GM19372 (cell line): ENCODE data around the gene AGT.
"Not testable (repeated sequence)": the region's sequence is repeated elsewhere in the genome, so short reads cannot be mapped to it uniquely, and the experiment has no call there.

Experiments used
- ATAC-seq: cut with Tn5 transposase; IDR thresholded peaks from one replicate; pipeline ENCODE4 v1.9.1; 2021; ENCODE audit warnings: mild to moderate bottlenecking, low read depth, moderate library complexity; ENCODE audit not compliant: unreplicated experiment

The AGT gene

GRCh38 chr1:230708631-230709580 is 5.0 kb downstream of the AGT start:
- no peak for ATAC-seq

GRCh38 chr1:230707732-230708630 is 5.9 kb downstream of the AGT start:
- no peak for ATAC-seq

- no peak for ATAC-seq
Measured at GRCh38 chr1:230706887-230707731, 6.8 kb downstream of the AGT start.

GRCh38 chr1:230706020-230706699 is 7.8 kb downstream of the AGT start:
- no peak for ATAC-seq

GRCh38 chr1:230705289-230706019 is 8.5 kb downstream of the AGT start:
- ATAC-seq = no peak

GRCh38 chr1:230704830-230705229 is 9.1 kb downstream of the AGT start:
- no peak for ATAC-seq

- ATAC-seq = no peak
Measured at GRCh38 chr1:230703679-230704385, 10.1 kb downstream of the AGT start.

- no peak for ATAC-seq
Measured at GRCh38 chr1:230702934-230703678, 10.8 kb downstream of the AGT start.

- ATAC-seq = no peak
Measured at GRCh38 chr1:230701895-230702768, 11.8 kb downstream of the AGT start.

- ATAC-seq = no peak
Measured at GRCh38 chr1:230701434-230701833, 12.5 kb downstream of the AGT start.

- ATAC-seq = no peak
Measured at GRCh38 chr1:230700132-230700531, 13.8 kb downstream of the AGT start.

- no peak for ATAC-seq
Measured at GRCh38 chr1:230699716-230700115, 14.2 kb downstream of the AGT start.

GRCh38 chr1:230698964-230699363 is 15.0 kb downstream of the AGT start:
- ATAC-seq = not testable (repeated sequence)

- ATAC-seq = no peak
Measured at GRCh38 chr1:230698130-230698529, 15.8 kb downstream of the AGT start.

GRCh38 chr1:230696722-230697437 is 17.0 kb downstream of the AGT start:
- no peak for ATAC-seq

- no peak for ATAC-seq
Measured at GRCh38 chr1:230696218-230696617, 17.7 kb downstream of the AGT start.
